ENCODE results near the gene GRHL1.
"Not testable (repeated sequence)": the region's sequence is repeated elsewhere in the genome, so short reads cannot be mapped to it uniquely, and the experiment has no call there.

GRHL1 gene

DNA sequence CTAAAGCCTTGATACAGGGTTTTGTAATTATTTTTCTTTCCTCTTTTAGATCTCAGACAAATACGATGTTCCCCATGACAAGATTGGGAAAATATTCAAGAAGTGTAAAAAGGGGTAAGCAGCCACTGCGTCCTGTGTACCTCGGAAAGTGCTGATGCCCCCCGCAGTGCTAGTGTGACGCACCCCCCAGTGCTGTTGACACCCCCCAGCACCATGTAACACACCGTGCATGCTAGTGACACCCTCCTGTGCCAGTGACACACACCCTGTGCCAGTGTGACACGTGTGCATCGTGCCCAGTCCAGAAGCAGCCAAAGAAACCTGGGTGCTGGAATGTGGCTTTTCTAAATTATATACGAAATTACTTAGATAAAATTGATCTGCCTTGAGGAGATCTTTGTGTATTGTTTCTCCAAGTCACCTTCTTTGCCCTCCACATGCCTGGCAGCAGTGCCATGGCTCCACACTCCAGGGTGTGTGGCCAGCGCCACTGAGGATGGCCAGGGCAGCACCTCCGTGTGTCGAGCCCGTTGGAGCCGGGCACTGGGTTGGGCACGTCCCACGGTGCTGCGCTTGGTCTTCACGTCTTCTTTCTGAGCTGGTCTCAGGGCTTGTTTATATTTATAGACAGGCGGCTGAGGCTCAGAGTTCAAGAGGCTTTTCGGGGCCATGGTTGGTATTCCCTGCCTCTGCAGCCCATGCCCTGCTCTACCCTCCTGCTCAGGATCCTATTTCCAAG lies 47.6 kb downstream of the GRHL1 start:
- DNase-seq: no peak

GRCh38 chr2:9999693-10000092 lies 48.2 kb downstream of the GRHL1 start:
- DNase-seq: no peak

- no peak for DNase-seq
Observed at GRCh38 chr2:10000541-10000940, 49.0 kb downstream of the GRHL1 start.

DNA sequence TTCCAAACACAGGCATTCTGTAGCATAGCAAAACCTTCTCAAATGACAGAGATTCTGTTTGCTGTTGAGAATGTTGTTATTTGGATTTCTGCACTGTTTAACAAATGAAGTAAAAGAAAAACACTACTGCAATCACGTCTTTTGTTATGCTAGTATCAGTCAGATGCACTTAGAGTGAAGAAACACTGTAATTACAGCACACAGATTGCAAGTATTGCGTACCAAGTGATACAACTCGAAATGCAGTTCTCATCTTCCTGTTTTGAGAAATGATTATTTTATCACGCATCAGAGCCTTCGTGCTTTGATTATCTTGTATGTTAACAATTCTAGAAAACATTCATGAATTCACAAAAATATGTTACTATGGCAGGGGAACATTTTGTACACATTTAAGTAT lies 50.1 kb downstream of the GRHL1 start:
- DNase-seq: no peak

- DNase-seq: no peak
Observed at GRCh38 chr2:10002109-10002508, 50.6 kb downstream of the GRHL1 start.

DNA sequence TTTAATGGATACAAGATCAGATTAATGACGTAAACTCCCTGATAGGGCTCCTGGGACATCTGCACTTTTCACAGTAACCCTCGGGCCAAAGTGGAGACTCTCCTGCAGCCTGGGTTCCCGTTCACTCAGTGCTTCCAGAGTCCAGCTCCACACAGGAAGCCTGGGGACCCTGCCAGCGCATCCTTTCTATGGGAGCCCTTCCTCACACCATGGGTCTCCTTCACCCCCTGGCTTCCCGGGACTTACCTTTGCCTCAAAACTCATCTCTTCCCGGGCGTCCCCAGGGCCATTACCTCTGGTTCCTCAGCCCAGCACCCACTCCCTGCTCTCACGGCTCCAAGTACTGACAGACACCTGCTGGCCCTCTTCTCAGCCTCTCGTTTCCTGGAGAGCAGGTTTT lies 51.2 kb downstream of the GRHL1 start:
- DNase-seq: no peak

DNA sequence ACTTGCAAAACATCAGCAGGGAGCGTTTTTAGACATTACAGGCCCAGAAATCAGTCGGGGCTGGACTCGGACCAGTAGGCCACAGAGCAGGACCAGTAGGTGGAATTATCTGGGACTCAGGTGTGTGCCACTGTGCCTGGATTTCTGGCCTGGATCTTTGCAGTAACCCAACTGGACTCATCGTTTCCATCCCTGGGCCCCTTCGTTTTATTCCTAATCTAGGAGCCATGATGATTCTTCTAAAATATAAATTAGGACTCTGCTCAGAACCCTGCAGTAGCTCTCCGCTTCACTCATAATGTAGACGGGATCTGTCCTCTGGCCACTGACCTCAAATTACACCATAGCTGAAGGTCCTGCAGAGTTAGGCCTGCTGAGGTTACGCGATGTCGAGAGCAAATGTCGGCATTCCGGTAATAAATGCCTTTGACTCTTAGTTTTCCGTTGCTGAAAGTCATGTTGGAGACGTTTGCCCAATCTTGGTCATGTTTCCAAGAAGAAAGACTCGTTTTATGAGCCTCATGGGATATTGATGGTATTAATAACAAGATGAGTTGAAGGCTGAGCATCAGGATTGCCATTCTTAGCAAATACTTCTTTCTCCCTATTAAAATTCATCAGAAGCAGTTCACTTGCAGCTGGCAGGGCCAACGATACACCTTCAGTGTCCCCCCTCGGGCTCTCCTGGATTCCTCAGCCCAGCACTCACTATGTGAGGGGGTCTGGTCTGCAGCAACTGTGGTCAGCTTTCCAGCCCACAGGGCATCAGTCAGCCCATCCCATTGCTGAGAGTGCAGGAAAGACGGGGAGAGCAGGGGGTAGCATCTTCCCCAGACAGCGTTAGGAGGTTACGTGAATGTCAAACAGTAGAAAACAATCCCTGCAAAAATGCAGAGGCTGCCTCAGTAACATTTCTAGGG lies 52.0 kb downstream of the GRHL1 start:
- DNase-seq: no peak

- DNase-seq: no peak
Observed at GRCh38 chr2:10004401-10004800, 52.9 kb downstream of the GRHL1 start.

GRCh38 chr2:10004836-10005235 lies 53.3 kb downstream of the GRHL1 start:
- DNase-seq: no peak

DNA sequence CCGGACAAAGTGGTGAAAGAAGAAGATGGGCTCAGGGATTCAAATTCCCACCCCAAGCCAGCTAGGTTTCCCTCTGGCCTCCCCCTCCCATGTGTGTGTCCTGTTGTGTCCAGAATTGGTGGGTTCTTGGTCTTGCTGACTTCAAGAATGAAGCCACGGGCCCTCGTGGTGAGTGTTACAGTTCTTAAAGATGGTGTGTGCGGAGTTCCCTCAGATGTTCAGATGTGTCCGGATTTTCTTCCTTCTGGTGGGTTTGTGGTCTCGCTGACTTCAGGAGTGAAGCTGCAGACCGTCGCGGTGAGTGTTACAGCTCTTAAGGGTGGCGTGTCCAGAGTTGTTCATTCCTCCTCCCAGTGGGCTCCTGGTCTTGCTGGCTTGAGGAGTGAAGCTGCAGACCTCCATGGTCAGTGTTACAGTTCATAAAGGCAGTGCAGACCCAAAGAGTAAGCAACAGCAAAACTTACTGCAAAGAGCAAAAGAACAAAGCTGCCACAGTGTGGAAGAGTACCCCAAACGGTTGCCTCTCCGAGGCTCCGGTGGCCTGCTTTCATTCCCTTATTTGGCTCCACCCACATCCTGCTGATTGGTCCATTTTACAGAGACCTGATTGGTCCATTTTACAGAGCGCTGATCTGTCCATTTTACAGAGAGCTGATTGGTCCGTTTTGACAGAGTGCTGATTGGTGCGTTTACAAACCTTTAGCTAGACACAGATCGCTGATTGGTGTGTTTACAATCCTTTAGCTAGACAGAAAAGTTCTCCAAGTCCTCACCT lies 54.2 kb downstream of the GRHL1 start:
- no peak for DNase-seq

GRCh38 chr2:10006236-10007161 lies 55.0 kb downstream of the GRHL1 start:
- DNase-seq: no peak

GRCh38 chr2:10007435-10007834 lies 55.9 kb downstream of the GRHL1 start:
- DNase-seq: no peak

DNA sequence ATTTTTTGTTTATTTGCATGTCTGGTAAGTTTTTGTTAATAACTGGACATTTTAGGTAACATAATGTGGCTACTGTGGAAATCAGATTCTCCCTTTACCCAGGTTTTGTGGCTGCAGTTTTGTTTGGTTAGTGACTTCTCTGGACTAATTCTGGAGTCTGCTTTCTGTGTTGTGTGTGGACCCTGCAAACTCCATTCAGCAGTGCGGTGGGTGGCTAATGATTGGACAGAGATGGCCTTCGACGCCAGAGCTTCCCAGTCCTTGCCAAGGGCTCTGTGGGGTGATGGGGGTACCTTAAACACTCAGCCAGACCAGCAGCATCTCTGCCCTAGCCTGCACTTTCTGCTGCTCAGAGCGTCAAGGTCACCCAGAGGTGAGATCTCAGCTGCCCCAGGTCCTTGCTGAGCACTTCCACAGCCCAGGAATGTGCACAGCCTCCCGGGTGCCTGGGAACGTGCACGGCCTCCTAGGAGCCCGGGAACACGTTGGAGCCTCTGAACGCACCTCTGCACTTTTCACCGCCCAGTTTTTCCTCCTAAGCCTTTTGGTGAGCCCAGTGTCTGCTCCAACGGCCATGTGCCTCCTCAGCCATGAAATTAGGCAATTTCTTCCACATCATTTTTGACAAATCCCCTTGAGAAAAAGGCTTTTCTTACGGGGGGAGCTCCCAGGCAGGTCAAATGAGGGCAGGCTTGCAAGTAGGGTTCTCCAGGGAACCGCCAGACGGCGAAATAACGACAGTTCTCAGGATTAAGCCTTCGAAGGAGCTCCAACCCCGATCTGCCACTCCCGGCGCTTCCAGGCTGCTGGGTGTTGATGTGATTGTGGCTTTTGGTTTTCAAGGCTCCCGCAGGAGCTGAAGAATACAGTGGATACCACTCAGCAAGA lies 56.7 kb downstream of the GRHL1 start:
- no peak for DNase-seq

DNA sequence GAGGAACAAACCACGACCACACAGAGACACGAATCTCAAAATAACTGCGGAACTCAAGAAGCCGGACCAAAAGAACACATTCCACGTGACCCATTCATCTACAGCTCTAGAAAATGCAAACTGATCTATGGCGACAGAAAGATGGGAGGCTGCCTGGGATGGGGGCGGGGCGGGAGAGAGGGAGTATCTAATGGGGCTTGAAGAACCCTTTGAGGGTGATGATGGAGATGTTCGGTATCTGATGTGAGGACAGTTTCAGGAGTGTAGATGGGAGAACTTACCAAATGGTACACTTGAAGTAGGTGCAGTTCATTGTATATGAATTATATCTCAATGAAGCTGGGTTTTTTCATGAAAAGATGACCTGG lies 57.3 kb downstream of the GRHL1 start:
- DNase-seq: no peak

DNA sequence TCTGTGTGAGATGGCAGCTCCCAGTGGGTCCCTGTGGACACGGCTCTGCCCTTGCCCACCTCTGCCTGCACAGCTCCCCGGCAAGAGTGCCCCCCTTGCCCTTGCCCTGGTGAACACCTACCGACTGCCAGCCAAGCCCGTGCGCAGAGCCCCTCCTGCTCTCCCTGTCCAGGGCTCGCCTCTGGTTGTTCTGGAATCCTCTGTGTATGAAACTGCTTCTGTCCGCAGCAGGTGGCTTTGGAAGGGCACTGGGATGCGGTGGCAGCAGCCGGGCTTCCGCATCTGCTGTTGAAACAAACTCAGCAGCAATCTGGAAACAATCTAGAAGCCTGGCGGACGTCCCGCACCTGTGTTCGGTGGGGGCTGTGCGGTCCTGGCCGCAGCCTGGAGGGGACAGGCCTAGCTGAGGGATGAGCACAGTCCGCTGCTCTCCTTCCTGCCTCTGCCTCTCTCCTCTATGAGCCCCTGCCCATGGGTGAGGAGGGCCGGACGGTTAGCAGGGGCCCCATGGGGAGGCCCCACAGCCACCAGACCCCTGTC lies 57.8 kb downstream of the GRHL1 start:
- no peak for DNase-seq

GRCh38 chr2:10009811-10010781 lies 58.6 kb downstream of the GRHL1 start:
- no peak for DNase-seq

DNA sequence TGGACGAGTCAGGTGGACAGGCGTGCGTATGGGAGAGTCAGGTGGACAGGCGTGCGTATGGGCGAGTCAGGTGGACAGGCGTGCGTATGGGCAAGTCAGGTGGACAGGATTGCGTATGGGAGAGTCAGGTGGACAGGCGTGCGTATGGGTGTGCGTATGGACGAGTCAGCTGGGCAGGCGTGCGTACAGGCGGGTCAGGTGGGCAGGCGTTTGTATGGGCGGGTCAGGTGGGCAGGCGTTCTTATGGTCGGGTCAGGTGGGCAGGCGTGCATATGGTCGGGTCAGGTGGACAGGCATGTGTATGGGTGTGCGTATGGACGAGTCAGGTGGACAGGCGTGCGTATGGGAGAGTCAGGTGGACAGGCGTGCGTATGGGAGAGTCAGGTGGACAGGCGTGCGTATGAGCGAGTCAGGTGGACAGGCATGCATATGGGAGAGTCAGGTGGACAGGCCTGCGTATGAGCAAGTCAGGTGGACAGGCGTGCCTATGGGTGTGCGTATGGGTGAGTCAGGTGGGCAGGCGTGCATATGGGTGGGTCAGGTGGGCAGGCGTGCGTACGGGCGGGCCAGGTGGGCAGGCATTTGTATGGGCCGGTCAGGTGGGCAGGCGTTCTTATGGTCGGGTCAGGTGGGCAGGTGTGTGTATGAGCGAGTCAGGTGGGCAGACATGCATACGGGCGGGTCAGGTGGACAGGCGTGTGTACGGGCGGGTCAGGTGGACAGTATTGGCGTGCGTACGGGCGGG lies 59.5 kb downstream of the GRHL1 start:
- DNase-seq: not testable (repeated sequence)

- DNase-seq: not testable (repeated sequence)
Observed at GRCh38 chr2:10011606-10012325, 60.3 kb downstream of the GRHL1 start.

Measured in activated naive CD4-positive, alpha-beta T cell (primary cell).